ENCODE data around the gene EXOC6B.

- TF ChIP-seq CTCF (conservative IDR thresholded peaks at IDR 0.05) (no peak), EZH2 (IDR thresholded peaks at IDR 0.05; ENCODE audit: low read depth) (no peak)
Measured at GRCh38 chr2:72138011-72138881, 687.6 kb downstream of the EXOC6B start.
